ENCODE data around the gene COL17A1.

The COL17A1 gene

GRCh38 chr10:104085801-104086400 lies at the start of gene COL17A1:
TSS of gene COL17A1 (minus strand) at chr10:104085880. CDS start at chr10:104080673, 5,207 bp downstream.
- no peak for DNase-seq (ENCODE audit: low read depth in 2 of 2)

DNA sequence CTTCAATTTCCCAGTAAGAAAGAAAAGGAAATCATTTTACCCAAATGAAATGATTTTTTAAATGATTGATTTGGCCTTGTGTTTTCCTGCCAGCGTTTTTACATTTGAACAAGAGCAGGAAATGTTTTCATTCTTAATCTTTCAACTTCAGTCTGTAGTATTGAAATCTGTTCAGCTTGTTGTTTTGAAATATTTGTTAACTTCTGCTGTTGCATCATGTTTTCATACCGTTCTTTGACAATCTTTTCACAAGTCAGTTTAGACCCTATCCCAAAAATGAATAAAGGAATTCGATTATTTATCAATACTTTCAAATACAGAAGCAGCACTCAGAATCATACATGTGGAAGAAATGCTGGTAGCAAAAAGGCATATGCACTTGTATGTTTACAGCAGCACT lies 44.4 kb upstream of the COL17A1 start:
- no peak for DNase-seq (ENCODE audit: low read depth in 2 of 2)

DNA sequence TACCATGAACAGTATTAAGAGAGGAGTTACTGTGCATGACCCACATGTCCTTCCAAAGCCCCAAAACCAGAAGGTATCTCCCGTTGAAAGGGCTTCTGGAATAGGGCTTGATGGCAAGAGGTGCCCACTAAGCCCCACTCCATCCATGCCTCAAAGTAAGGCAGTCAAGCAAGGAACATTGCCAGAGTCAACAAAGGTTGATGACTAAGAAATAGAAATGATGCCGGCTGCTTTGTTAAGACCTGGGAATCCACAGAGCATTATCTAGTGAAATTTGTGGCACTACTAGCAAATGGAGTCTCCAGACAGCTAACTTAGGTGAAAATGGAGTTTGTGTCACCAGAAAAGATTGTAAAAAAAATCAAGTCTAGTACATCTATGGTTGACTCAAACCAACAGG lies 42.5 kb upstream of the COL17A1 start:
- no peak for DNase-seq (ENCODE audit: low read depth in 2 of 2)

DNA sequence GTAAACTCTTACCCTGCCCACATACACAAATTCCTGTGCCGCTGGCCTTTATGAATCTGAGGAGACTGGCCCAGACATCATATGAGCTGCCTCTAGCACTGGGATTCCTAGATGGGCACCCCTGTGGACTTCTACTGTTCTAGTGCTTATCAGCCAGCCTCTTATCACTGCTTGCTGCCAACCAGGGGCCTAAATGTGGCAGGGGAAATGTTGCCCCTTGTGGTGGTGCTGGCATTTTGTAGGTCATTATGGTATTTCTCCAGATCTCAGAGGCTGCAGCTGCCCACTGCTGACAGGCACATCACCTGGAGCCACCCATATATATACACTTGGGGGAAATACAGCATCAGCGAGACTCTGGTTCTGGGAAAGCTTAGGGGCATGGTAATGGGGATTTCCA lies 41.7 kb upstream of the COL17A1 start:
- no peak for DNase-seq (ENCODE audit: low read depth in 2 of 2)

GRCh38 chr10:104123397-104123796 lies 37.7 kb upstream of the COL17A1 start:
- DNase-seq (ENCODE audit: low read depth in 2 of 2) = no peak

DNA sequence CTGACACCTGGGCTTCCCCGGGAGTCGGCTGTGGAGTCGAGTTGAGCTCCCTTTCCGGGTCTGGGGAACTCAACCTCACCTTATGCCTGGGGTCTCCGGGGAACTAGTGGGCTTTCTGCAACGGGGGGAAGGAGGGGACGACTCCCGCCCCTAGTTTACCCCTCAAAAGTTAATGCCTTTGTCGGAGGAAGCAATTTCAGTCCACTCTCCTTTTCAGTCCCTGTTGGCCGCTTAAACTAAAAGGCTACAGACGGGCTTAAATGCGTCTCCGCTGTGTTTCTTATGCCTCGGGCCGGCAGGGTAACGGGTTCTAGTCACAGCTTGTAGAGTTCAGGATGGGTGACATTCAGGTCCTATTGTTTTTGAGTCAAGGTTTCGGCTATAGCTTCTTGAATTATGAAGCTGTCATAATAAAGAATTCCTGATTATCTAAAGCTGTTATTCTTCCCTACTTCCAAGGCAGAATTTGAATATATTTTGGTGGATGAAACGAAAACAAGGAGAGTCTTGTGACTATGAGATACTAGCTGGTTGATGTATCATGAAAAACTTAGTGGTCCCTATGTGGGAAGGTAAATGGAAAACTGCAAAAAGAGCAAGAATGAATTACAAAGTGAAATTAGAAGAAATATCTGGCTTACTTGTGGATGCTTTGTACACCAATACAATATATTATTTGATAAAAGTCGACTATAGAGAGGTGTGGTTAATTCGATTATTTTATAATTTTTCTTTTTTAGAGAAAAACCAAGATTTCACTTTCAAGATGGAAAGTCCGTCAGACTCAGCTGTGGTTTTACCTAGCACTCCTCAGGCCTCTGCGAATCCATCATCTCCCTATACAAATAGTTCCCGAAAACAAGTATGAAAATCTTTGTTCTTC lies 36.8 kb upstream of the COL17A1 start:
- DNase-seq (ENCODE audit: low read depth in 2 of 2) = no peak

DNA sequence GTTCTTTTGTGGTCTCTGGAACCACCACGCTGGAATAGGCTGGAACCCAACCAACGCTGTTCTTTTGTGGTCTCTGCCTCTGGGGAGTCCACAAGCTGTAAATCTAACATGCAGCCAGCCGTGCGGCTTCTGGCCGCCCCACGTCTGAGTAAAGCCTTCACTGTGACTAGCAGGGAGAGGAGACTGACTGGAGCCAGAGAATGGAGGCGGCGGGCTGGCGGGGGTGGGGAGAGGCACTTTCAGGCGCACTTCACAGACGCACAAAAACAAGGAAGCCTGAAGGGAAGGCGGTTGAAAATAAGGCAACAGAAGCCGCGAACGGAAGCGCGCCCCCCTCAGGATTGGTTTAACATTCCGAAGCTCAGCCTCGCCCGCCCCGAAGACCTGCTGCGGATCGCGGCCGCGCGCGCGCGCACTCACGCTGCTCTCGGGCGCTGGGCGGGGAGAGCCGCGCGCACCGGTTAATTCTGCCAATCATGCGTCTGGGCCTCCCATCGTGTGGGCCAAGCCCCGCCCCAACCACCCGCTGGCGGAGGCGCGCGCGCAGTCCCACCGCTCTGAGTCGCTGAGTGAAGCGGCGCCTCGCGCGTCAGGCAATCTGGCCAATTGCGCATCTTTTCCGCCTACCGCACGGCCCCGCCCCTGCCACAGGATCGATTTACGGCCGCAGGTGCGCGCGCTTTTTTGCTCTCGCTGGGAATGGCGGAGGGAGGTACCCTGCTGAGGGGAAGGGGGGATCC lies 36.0 kb upstream of the COL17A1 start, which contains the start of gene SFR1:
Gene SFR1 (plus strand): TSS at position 687 of the 740 bp plus-strand sequence. CDS start 13 bp downstream, at position 700.
- DNase-seq (ENCODE audit: low read depth in 2 of 2) = peak; percentile 96 to 97

- DNase-seq (ENCODE audit: low read depth in 2 of 2) = peak; percentile 83
Observed at GRCh38 chr10:104120903-104121484, 35.3 kb upstream of the COL17A1 start.

- DNase-seq (ENCODE audit: low read depth in 2 of 2) = no peak
Observed at GRCh38 chr10:104120512-104120902, 34.8 kb upstream of the COL17A1 start.

DNA sequence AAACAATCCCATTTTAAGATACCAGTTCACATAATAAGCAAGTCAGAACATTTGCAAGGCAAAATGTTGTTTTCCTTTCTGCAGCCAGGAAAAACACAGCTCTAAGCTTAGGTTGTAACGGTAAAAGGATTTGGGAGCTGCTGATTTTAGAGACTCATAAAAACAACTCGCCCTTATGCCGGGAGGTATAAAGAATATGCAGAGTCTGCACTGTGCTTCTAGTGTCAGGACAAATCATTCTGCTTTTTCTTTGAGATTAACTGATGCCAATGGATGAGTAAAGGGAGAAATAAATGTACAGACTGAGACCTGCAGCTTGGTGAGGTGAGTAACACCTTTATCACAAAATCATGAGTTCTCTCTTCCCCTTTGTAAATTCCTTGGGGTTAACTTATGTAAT lies 34.3 kb upstream of the COL17A1 start:
- no peak for DNase-seq (ENCODE audit: low read depth in 2 of 2)

DNA sequence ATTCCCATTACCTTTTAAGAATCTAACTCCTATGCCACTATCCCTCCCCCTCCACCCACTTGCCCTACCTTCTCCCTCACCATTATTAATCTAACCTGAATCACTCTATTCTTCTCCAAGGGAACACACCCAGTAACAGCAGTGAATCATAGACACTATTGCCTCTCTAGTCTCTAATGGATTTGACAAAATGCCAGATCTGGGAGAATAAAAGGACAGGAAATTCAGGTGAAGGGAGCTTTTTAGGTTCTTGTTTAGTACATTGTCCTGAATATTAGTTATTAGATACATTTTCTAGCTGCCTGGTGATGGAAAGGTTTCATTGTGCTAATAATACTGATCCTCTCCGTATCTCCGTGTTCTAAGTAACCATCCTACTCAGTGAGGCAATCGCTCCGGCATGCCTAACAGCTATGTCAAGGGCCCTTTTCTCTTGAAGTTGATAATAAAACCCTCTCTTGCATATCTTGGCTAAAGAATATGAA lies 32.2 kb upstream of the COL17A1 start:
- no peak for DNase-seq (ENCODE audit: low read depth in 2 of 2)

- DNase-seq (ENCODE audit: low read depth in 2 of 2) = no peak
Observed at GRCh38 chr10:104113376-104113956, 27.8 kb upstream of the COL17A1 start.

GRCh38 chr10:104109908-104110662 lies 24.4 kb upstream of the COL17A1 start:
- DNase-seq (ENCODE audit: low read depth in 2 of 2) = peak; percentile 79

DNA sequence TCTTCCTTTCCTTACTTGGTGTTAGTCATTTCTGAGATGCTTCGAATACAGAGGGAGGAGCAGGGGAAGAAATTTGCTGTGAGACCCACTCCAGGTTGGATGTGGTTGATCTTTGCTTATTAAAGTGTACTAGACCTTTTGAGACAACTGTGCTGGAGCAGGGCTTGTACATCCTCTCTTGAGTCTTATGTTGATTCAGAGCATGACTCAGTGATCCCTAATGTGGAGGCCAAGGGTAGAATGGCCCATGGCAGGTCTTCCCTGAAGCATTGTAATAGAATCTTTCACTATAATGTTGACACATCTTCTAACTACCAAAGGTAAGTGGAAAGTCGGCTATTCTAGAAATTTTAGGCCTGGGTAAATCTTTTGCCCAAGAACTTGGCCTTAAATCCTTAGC lies 19.2 kb upstream of the COL17A1 start:
- DNase-seq (ENCODE audit: low read depth in 2 of 2) = no peak

- DNase-seq (ENCODE audit: low read depth in 2 of 2) = no peak
Observed at GRCh38 chr10:104104418-104104817, 18.7 kb upstream of the COL17A1 start.

DNA sequence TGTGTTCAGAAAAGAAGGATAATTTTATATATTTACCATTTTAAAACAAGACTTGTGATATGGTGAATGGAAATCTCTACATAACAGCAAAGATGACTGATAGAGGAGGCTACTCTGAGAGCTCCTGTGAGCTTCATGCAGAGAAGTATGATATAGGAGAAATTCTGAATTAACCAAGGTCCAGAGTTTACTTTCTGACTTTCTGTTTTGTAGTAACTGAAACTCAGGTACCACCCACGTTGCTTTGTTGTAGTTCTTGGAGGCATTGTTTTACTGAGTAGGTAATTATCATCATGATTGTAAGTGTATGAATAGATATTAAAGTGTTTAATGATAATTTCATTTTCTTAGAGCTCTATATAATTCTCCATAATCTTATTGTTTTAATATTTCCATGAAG lies 18.3 kb upstream of the COL17A1 start:
- DNase-seq (ENCODE audit: low read depth in 2 of 2) = no peak

- DNase-seq (ENCODE audit: low read depth in 2 of 2) = no peak
Observed at GRCh38 chr10:104101902-104102301, 16.2 kb upstream of the COL17A1 start.

DNA sequence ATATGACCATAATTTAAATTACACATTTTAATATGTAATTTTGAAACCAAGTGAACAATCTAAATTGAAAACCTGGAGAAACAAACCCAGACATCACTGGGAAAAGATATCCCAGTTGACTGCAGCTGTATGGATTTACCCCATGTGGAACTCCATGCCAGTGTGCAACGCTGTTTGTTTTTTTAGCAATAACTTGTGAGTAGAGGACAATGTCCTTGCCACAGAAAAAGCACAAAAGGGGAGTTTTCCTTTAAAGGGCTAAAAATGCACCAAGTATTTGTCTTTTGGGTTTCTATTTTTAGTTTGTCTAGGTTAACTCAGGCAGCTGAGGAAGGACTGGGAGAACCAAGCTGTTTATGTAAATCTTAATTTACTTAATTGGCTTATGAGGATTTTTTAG lies 15.1 kb upstream of the COL17A1 start:
- DNase-seq (ENCODE audit: low read depth in 2 of 2) = no peak

GRCh38 chr10:104099941-104100340 lies 14.3 kb upstream of the COL17A1 start:
- no peak for DNase-seq (ENCODE audit: low read depth in 2 of 2)

GRCh38 chr10:104099269-104099668 lies 13.6 kb upstream of the COL17A1 start:
- no peak for DNase-seq (ENCODE audit: low read depth in 2 of 2)

All from fibroblast of skin of left biceps (primary cell).